BLaER1 treated with 17β-estradiol and CSF1 and Interleukin-3, amounts not matched to agents 10 nM and 100 nM (cell line): Measurements from ENCODE around the gene IL3.

ENCODE experiments used
- H3K27ac ChIP-seq, 11 experiments: shearing (Covaris generic); formaldehyde crosslinking; 2 replicates each; pipeline ENCODE4 v1.8.1; 2022
- H3K27me3 ChIP-seq, 11 experiments: shearing (Covaris generic); formaldehyde crosslinking; 2 replicates each; pipeline ENCODE4 v1.8.1; 2022
- H3K36me3 ChIP-seq, 11 experiments: shearing (Covaris generic); formaldehyde crosslinking; 2 replicates each; pipeline ENCODE4 v1.8.1; 2022
- H3K4me1 ChIP-seq, 10 experiments: shearing (Covaris generic); formaldehyde crosslinking; 2 replicates each; pipeline ENCODE4 v1.8.1; 2022
- H3K4me2 ChIP-seq, 11 experiments: shearing (Covaris generic); formaldehyde crosslinking; 2 replicates each; pipeline ENCODE4 v1.8.1; 2022
- H3K4me3 ChIP-seq, 10 experiments: shearing (Covaris generic); formaldehyde crosslinking; 2 replicates each; pipeline ENCODE4 v1.8.1; 2022
- H3K9ac ChIP-seq, 11 experiments: shearing (Covaris generic); formaldehyde crosslinking; 2 replicates each; pipeline ENCODE4 v1.8.1; 2022
- H3K9me3 ChIP-seq, 11 experiments: shearing (Covaris generic); formaldehyde crosslinking; replicated peaks in 1 of 11; 2 replicates each; pipeline ENCODE4 v1.8.1; 2022
- H4K20me1 ChIP-seq, 11 experiments: shearing (Covaris generic); formaldehyde crosslinking; 2 replicates each; pipeline ENCODE4 v1.8.1; 2022
- Cebpa-rat ChIP-seq, 11 experiments: shearing (Covaris generic); IDR thresholded peaks; 2 replicates each; pipeline ENCODE4 v1.8.1; 2022

The IL3 gene

GRCh38 chr5:132098151-132098594, 37.7 kb downstream of the IL3 start:
- Histone ChIP-seq H4K20me1 (peaks cover 0 to 30% (median 0%) of the 10 kb centered on the region in 11 experiments; a peak in 3 of 22 replicates), H3K9ac (no peak overlapping the region), H3K4me3 (no peak overlapping the region), H3K4me2 (no peak overlapping the region), H3K4me1 (peaks cover 39 to 63% (median 61%) of the 10 kb centered on the region in 10 experiments), H3K27me3 (peaks cover 0 to 100% (median 0%) of the 10 kb centered on the region in 11 experiments; a peak in 7 of 22 replicates), H3K27ac (no peak overlapping the region), H3K9me3 (no peaks in the 10 kb centered on the region), H3K36me3 (no peaks in the 10 kb centered on the region)
- TF ChIP-seq Cebpa-rat (IDR thresholded peaks at IDR 0.05): no peak

DNA sequence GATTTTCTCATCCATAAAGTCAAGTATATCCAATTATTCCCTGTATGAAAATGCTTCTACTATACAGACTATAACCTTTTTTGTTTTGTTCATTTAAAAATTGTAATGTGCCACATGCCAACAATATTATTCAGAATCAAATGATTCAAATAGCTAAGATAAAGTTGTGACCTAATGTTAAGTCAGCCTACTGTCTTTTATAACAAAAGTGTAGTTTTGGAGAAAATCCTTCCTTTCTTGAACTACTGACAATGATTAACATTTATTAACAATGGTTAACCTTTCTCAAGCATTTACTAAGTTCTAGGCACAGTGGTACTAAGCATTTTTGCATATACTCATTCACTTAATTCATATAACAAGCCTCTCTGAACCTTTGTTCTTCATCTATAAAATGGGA, 38.2 kb downstream of the IL3 start:
- Histone ChIP-seq H3K27me3 (peaks cover 0 to 98% (median 0%) of the 10 kb centered on the region in 11 experiments; a peak in 7 of 22 replicates), H3K4me3 (no peak overlapping the region), H3K4me1 (peaks cover 43 to 68% (median 65%) of the 10 kb centered on the region in 10 experiments), H3K4me2 (peak overlapping the region in 1 of 11 experiments; percentile 93; a peak in 1 of 22 replicates), H3K9ac (no peak overlapping the region), H4K20me1 (peaks cover 0 to 35% (median 0%) of the 10 kb centered on the region in 11 experiments; a peak in 3 of 22 replicates), H3K9me3 (no peaks in the 10 kb centered on the region), H3K36me3 (no peaks in the 10 kb centered on the region), H3K27ac (no peak overlapping the region)
- no peak for TF ChIP-seq Cebpa-rat (IDR thresholded peaks at IDR 0.05)

- H3K4me1 ChIP-seq: peaks cover 48 to 71% (median 69%) of the 10 kb centered on the region in 10 experiments
- H3K4me3 ChIP-seq: no peak overlapping the region
- peak in 1 of 11 experiments; percentile 45; a peak in 1 of 22 replicates for TF ChIP-seq Cebpa-rat (IDR thresholded peaks at IDR 0.05)
- no peaks in the 10 kb centered on the region for H3K36me3 ChIP-seq
- peaks cover 0 to 95% (median 0%) of the 10 kb centered on the region in 11 experiments; a peak in 7 of 22 replicates for H3K27me3 ChIP-seq
- H3K4me2 ChIP-seq: peak overlapping the region in 7 of 11 experiments; percentile 76 to 97 (median 91); a peak in 13 of 22 replicates
- no peak overlapping the region for H3K27ac ChIP-seq
- no peaks in the 10 kb centered on the region for H3K9me3 ChIP-seq
- H3K9ac ChIP-seq: no peak overlapping the region
- peaks cover 0 to 39% (median 0%) of the 10 kb centered on the region in 11 experiments; a peak in 3 of 22 replicates for H4K20me1 ChIP-seq
These were observed 38.8 kb downstream of the IL3 start for GRCh38 chr5:132099076-132099748.

- Histone ChIP-seq H3K27ac (peak overlapping the region in 1 of 11 experiments; percentile 13; a peak in 1 of 22 replicates), H4K20me1 (peaks cover 0 to 46% (median 0%) of the 10 kb centered on the region in 11 experiments; a peak in 3 of 22 replicates), H3K4me3 (no peak overlapping the region), H3K4me2 (peak overlapping the region in 8 of 11 experiments; percentile 76 to 97 (median 92); a peak in 16 of 22 replicates), H3K36me3 (no peaks in the 10 kb centered on the region), H3K27me3 (peaks cover 0 to 95% (median 0%) of the 10 kb centered on the region in 11 experiments; a peak in 7 of 22 replicates), H3K9ac (no peak overlapping the region), H3K4me1 (peaks cover 47 to 71% (median 69%) of the 10 kb centered on the region in 10 experiments), H3K9me3 (no peaks in the 10 kb centered on the region)
- TF ChIP-seq Cebpa-rat (IDR thresholded peaks at IDR 0.05): no peak
These were observed 39.5 kb downstream of the IL3 start for GRCh38 chr5:132099905-132100304.

DNA sequence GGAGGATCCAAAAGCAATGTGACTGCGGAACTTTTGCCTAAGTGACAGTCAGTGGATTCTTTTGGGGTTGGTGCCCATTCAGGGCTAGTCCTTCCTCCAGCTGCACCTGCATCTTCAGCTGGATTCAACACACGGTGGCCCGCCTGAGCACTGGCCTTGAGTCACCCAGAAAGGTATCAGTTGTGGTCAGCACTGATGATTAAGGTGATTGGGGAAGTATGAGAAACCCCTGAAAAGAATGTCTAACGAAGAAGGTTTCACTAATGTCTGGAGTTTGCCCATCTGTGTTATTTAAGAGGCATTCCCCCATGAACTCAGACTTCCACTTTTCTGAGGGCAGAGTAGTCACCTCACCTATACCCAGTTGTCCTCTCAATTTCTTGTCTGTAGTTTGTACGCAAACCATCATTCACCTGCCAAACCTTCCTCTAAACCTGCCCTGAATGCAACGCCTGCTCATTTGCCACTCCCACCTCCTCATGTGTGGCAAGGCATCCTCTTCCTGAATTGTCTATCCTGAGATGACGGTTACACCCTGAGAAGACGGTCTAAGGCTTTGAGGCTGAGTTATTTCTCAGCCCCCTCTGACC, 40.3 kb downstream of the IL3 start:
- H4K20me1 ChIP-seq: peaks cover 0 to 52% (median 0%) of the 10 kb centered on the region in 11 experiments; a peak in 3 of 22 replicates
- 0 out of 20 replicates have a peak overlapping the region, but pooled peaks of 1 of the 10 experiments have one; percentile 4 for H3K4me3 ChIP-seq
- no peaks in the 10 kb centered on the region for H3K36me3 ChIP-seq
- H3K9me3 ChIP-seq: no peaks in the 10 kb centered on the region
- peaks cover 38 to 69% (median 64%) of the 10 kb centered on the region in 10 experiments for H3K4me1 ChIP-seq
- H3K9ac ChIP-seq: peak overlapping the region in 1 of 11 experiments; percentile 2; a peak in 1 of 22 replicates
- peaks cover 0 to 95% (median 0%) of the 10 kb centered on the region in 11 experiments; a peak in 7 of 22 replicates for H3K27me3 ChIP-seq
- peak overlapping the region; percentile 25 to 97 (median 91); a peak in 21 of 22 replicates for H3K4me2 ChIP-seq
- peak overlapping the region in 6 of 11 experiments; percentile 46 to 86 (median 82); a peak in 11 of 22 replicates for H3K27ac ChIP-seq
- no peak for TF ChIP-seq Cebpa-rat (IDR thresholded peaks at IDR 0.05)

DNA sequence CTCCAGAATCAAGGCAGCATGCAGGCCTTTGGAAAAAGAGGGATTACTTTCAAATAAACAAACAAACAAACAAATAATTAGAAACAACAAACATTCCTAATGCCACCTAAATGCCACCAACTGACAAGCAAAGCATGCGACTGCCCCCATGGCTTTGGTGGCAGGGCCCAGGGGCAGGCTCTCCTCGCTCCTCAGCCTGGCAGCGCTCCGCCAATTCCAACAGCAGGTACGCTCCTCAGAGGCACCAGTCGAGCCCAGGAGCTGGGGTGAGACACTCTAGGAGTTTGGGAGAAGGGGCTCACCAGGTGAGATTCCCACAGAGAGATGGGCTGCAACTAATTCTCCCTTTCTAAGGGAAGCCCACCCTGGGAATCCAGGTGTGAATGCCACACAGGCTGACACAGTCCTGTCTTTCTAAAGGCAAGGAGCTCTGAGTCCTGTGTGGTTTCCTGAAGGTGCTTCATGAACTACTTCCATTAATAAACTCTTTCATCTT, 41.0 kb downstream of the IL3 start:
- H3K27ac ChIP-seq: peak overlapping the region in 6 of 11 experiments; percentile 46 to 86 (median 82); a peak in 11 of 22 replicates
- H3K27me3 ChIP-seq: peaks cover 0 to 95% (median 0%) of the 10 kb centered on the region in 11 experiments; a peak in 7 of 22 replicates
- peak overlapping the region in 1 of 11 experiments; percentile 2; a peak in 1 of 22 replicates for H3K9ac ChIP-seq
- no peak for TF ChIP-seq Cebpa-rat (IDR thresholded peaks at IDR 0.05)
- peak overlapping the region; percentile 25 to 97 (median 91); a peak in 21 of 22 replicates for H3K4me2 ChIP-seq
- no peaks in the 10 kb centered on the region for H3K9me3 ChIP-seq
- H3K4me1 ChIP-seq: peaks cover 38 to 68% (median 62%) of the 10 kb centered on the region in 10 experiments
- 0 out of 20 replicates have a peak overlapping the region, but pooled peaks of 1 of the 10 experiments have one; percentile 4 for H3K4me3 ChIP-seq
- no peaks in the 10 kb centered on the region for H3K36me3 ChIP-seq
- H4K20me1 ChIP-seq: peaks cover 0 to 52% (median 0%) of the 10 kb centered on the region in 11 experiments; a peak in 3 of 22 replicates

DNA sequence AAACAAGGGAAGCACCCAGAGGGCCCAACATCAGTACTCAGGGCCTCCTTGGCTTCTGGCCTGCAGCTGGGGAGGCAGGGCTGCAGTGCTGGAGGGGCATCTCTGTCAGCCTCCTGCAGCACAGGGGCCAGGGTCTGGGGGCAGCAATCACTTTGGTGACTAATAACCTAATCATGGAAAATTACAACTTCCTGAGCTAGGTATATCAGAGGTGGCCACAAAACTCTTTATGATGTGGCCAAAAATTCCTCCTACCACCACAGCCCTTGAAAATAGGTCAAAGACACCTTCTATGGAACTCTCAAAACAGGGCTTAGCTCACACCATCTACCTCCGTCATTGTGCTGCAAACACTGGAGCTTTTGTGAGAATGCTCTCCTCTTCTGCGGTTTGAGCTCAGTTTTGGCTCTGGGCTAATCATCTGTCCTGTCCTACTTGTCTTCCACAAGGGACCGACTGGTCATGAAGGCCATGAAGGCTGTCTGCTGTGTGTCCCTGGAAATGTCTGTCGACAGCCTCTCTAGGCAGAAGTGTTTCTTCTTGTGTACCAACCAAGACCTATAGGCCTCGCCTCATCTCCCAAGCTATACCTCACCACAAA, 41.7 kb downstream of the IL3 start:
- peak overlapping the region in 1 of 11 experiments; percentile 70; a peak in 1 of 22 replicates for H3K9ac ChIP-seq
- H3K27me3 ChIP-seq: peaks cover 0 to 87% (median 0%) of the 10 kb centered on the region in 11 experiments; a peak in 7 of 22 replicates
- no peaks in the 10 kb centered on the region for H3K36me3 ChIP-seq
- H3K4me3 ChIP-seq: 0 out of 20 replicates have a peak overlapping the region, but pooled peaks of 1 of the 10 experiments have one; percentile 7
- H3K4me1 ChIP-seq: peaks cover 38 to 68% (median 62%) of the 10 kb centered on the region in 10 experiments
- H3K27ac ChIP-seq: peak overlapping the region in 8 of 11 experiments; percentile 66 to 86 (median 76); a peak in 14 of 22 replicates
- no peak for TF ChIP-seq Cebpa-rat (IDR thresholded peaks at IDR 0.05)
- peaks cover 0 to 52% (median 0%) of the 10 kb centered on the region in 11 experiments; a peak in 3 of 22 replicates for H4K20me1 ChIP-seq
- H3K4me2 ChIP-seq: peak overlapping the region; percentile 71 to 97 (median 91); a peak in 21 of 22 replicates
- H3K9me3 ChIP-seq: no peaks in the 10 kb centered on the region

DNA sequence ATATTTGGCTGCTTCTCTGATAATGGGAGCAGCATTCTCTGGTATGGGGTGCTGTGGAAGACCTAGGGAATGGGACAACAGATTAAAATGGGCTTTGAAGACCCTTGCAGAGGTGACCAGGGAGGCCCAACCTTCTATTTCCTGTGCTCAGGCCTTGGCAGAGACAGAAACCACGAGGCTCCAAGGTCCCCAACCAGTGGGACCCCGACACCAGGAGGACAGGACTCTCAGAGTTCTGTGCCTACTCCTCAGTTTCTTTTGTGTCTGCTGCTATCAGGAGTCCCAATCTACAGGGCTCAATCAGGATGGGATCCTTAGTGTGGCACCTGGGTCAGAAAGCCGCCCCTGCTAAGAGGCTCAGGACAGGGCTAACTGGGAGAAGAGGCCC, 42.5 kb downstream of the IL3 start:
- Histone ChIP-seq H3K36me3 (no peaks in the 10 kb centered on the region), H3K9me3 (peaks cover 0 to 5% (median 3%) of the 10 kb centered on the region in 11 experiments; a peak in 11 of 22 replicates), H3K27me3 (peaks cover 0 to 86% (median 0%) of the 10 kb centered on the region in 11 experiments; a peak in 7 of 22 replicates), H3K4me1 (peaks cover 38 to 68% (median 62%) of the 10 kb centered on the region in 10 experiments), H3K27ac (peak overlapping the region in 10 of 11 experiments; percentile 4 to 86 (median 72); a peak in 18 of 22 replicates), H3K9ac (peak overlapping the region in 9 of 11 experiments; percentile 9 to 80 (median 68); a peak in 16 of 22 replicates), H4K20me1 (peaks cover 0 to 52% (median 0%) of the 10 kb centered on the region in 11 experiments; a peak in 3 of 22 replicates), H3K4me2 (peak overlapping the region; percentile 71 to 97 (median 91)), H3K4me3 (peak overlapping the region in 5 of 10 experiments; percentile 4 to 38 (median 22); a peak in 5 of 20 replicates)
- TF ChIP-seq Cebpa-rat (IDR thresholded peaks at IDR 0.05): no peak
